Lung microvascular endothelial cell (primary cell): ENCODE data around the gene SUSD3. TPM values are rescaled to one million over a fixed set of nuclear protein-coding genes. Genes with fewer than 3 reads are reported as not detected.

Source experiments
- total RNA-seq: library from RNA; depleted of rRNA; stranded (reverse); fragments of >200 nt; gene quantifications from 2 replicates; pipeline ENCODE4 v1.2.1, GENCODE V29; 2014

Gene SUSD3
- total RNA-seq, 1 donor from 2014 or later, result not detected

Other genes starting within 250 kb of the SUSD3 start
- gene ZNF484, start 180.7 kb upstream of the SUSD3 start, total RNA-seq, result 6.8 and 7.9 TPM in 2 replicates
- not detected in 2 replicates for gene FGD3, start 111.2 kb upstream of the SUSD3 start, total RNA-seq
- gene CARD19, start 37.5 kb downstream of the SUSD3 start, total RNA-seq, result 49.3 and 72.8 TPM in 2 replicates
- 34.7 and 37.5 TPM in 2 replicates for gene NINJ1, start 75.5 kb downstream of the SUSD3 start, total RNA-seq
- not detected in 2 replicates for gene WNK2, start 125.4 kb downstream of the SUSD3 start, total RNA-seq